SIG-M5 treated with dmso at 0.1 percent for 504 hours (cell line): ENCODE data around the gene ELMOD1.

Source experiments
- DNase-seq: peaks from one replicate; lab custom pipeline; 2025; ENCODE audit not compliant: unreplicated experiment; lab: John Stamatoyannopoulos, UW

The ELMOD1 gene

GRCh38 chr11:107631931-107632330, 41.0 kb downstream of the ELMOD1 start:
- DNase-seq: no peak

GRCh38 chr11:107646783-107647182, 55.8 kb downstream of the ELMOD1 start:
- DNase-seq: no peak

- DNase-seq: no peak
These were observed 57.3 kb downstream of the ELMOD1 start for GRCh38 chr11:107648242-107648641.

- DNase-seq: no peak
These were observed 60.7 kb downstream of the ELMOD1 start for GRCh38 chr11:107651672-107652071.

GRCh38 chr11:107653076-107653475, 62.1 kb downstream of the ELMOD1 start:
- DNase-seq: no peak

GRCh38 chr11:107655602-107656001, 64.7 kb downstream of the ELMOD1 start:
- DNase-seq: no peak

GRCh38 chr11:107659310-107659709, 68.4 kb downstream of the ELMOD1 start:
- no peak for DNase-seq

- no peak for DNase-seq
These were observed 69.1 kb downstream of the ELMOD1 start for GRCh38 chr11:107660066-107660465.

- no peak for DNase-seq
These were observed 70.7 kb downstream of the ELMOD1 start for GRCh38 chr11:107661656-107662055.

- DNase-seq: no peak
These were observed 74.1 kb downstream of the ELMOD1 start for GRCh38 chr11:107665018-107665417.

GRCh38 chr11:107666911-107667613, 76.1 kb downstream of the ELMOD1 start:
- no peak for DNase-seq

GRCh38 chr11:107669191-107669740, 78.3 kb downstream of the ELMOD1 start:
- DNase-seq: no peak

GRCh38 chr11:107669893-107670601, 79.1 kb downstream of the ELMOD1 start:
- no peak for DNase-seq

GRCh38 chr11:107675902-107676301, 85.0 kb downstream of the ELMOD1 start:
- no peak for DNase-seq

GRCh38 chr11:107676336-107677057, 85.5 kb downstream of the ELMOD1 start:
- DNase-seq: no peak

GRCh38 chr11:107677924-107678631, 87.1 kb downstream of the ELMOD1 start:
- no peak for DNase-seq

- no peak for DNase-seq
These were observed 87.7 kb downstream of the ELMOD1 start for GRCh38 chr11:107678632-107678971.

- DNase-seq: no peak
These were observed 88.5 kb downstream of the ELMOD1 start for GRCh38 chr11:107679255-107680024.

- DNase-seq: peak; percentile 54
These were observed 91.2 kb downstream of the ELMOD1 start for GRCh38 chr11:107682171-107682570.

- DNase-seq: peak; percentile 56
These were observed 91.6 kb downstream of the ELMOD1 start for GRCh38 chr11:107682572-107682971.
